PFSK-1 (cell line): ENCODE data around the gene PGAP3.

ENCODE experiments used
- POLR2AphosphoS5 ChIP-seq: IDR thresholded peaks from 2 replicates; pipeline ENCODE4 v1.6.1; 2012; ENCODE audit warnings: low read depth, mild to moderate bottlenecking, control low read depth, low read length, moderate library complexity
- TAF1 ChIP-seq: IDR thresholded peaks from 2 replicates; pipeline ENCODE4 v1.6.1; 2012; ENCODE audit warnings: low read length, control low read depth, borderline replicate concordance; ENCODE audit not compliant: insufficient read depth

- no peak for TF ChIP-seq POLR2AphosphoS5
- TF ChIP-seq TAF1: no peak
Observed at GRCh38 chr17:39700148-39700987, 12.5 kb upstream of the PGAP3 start.
